A549 (cell line): ENCODE results near the gene SLC38A7. TPM values are rescaled to one million over a fixed set of nuclear protein-coding genes. Genes with fewer than 3 reads are reported as not detected.

Experiments
- ATAC-seq, 2 experiments: fragments of 200-7000 bp in 1 of 2; fragments of >200 bp in 1 of 2; cut with Nextera tagmentation in 1 of 2; cut with Tn5 transposase in 1 of 2; 3 replicates each; pipeline versions ENCODE4 v1.8.0 to v1.9.1; 2018 to 2020; ENCODE audit warnings: mild to moderate bottlenecking in 1 of 2, moderate library complexity in 1 of 2
- CTCF ChIA-PET: fragments of 300-600 bp; sonication (Branson Sonifier 250); formaldehyde crosslinking; extraction: SDS; loops from one replicate; lab custom pipeline; 2021; ENCODE audit warnings: antibody characterized with exemption, inconsistent platforms; lab: Yijun Ruan, JAX
- POLR2A ChIA-PET: fragments of 350-600 bp; formaldehyde crosslinking; extraction: SDS; loops from one replicate; lab custom pipeline; 2021; ENCODE audit warnings: antibody characterized with exemption, inconsistent platforms; lab: Yijun Ruan, JAX
- DNase-seq, 2 experiments: peaks; one replicate each; pipeline versions ENCODE4 v3.0.0 to v3.0.0-alpha.2; 2011 to 2016; ENCODE audit warnings: low read depth in 1 of 2, low spot score in 1 of 2
- FAIRE-seq: peaks from 2 replicates; lab custom pipeline; 2011; peaks lifted over from hg19 to GRCh38; lab: Jason Lieb, UNC
- H3K27ac ChIP-seq, 2 experiments: fragments of >200 bp; sonication (Bioruptor Twin); formaldehyde crosslinking; 3 replicates each; pipeline ENCODE4 v1.5.1; 2016 to 2017
- H3K4me1 ChIP-seq: fragments of >200 bp; sonication (Bioruptor Twin); formaldehyde crosslinking; 3 replicates; pipeline ENCODE4 v1.6.1; 2016
- H3K4me2 ChIP-seq: fragments of >200 bp; sonication (Bioruptor Twin); formaldehyde crosslinking; 3 replicates; pipeline ENCODE4 v1.6.1; 2016
- H3K4me3 ChIP-seq: fragments of >200 bp; sonication (Bioruptor Twin); formaldehyde crosslinking; 3 replicates; pipeline ENCODE4 v1.5.1; 2016
- H3K9me3 ChIP-seq: fragments of >200 bp; sonication (Bioruptor Twin); formaldehyde crosslinking; 3 replicates; pipeline ENCODE4 v1.6.1; 2016
- CEBPB ChIP-seq, 2 experiments: fragments of >200 bp in 1 of 2; sonication (Bioruptor Twin) in 1 of 2; formaldehyde crosslinking in 1 of 2; IDR thresholded peaks; 2 replicates each; pipeline ENCODE4 v1.6.1; 2012 to 2016
- CHD2 ChIP-seq: fragments of 150-350 bp; IDR thresholded peaks from 2 replicates; pipeline ENCODE4 v1.6.1; 2014; ENCODE audit warnings: low read length; ENCODE audit not compliant: partially characterized antibody
- E2F6 ChIP-seq: IDR thresholded peaks from 2 replicates; pipeline ENCODE4 v1.6.1; 2012; ENCODE audit warnings: low read depth, borderline replicate concordance
- EHMT2 ChIP-seq: fragments of 200-600 bp; sonication (generic); IDR thresholded peaks from 2 replicates; pipeline ENCODE4 v1.6.1; 2016; ENCODE audit warnings: antibody characterized with exemption, low read depth, mild to moderate bottlenecking, moderate library complexity
- ELK1 ChIP-seq: fragments of 150-350 bp; IDR thresholded peaks from 2 replicates; pipeline ENCODE4 v1.6.1; 2014; ENCODE audit warnings: low read depth, mild to moderate bottlenecking, low read length
- EP300 ChIP-seq, 2 experiments: fragments of >200 bp; sonication (Bioruptor Twin); formaldehyde crosslinking; IDR thresholded peaks; 2 replicates in 1 of 2; 3 replicates in 1 of 2; pipeline ENCODE4 v1.6.1; 2016 to 2017
- FOSL2 ChIP-seq, 2 experiments: fragments of 450-650 bp in 1 of 2; fragments of >200 bp in 1 of 2; sonication (Bioruptor Twin) in 1 of 2; formaldehyde crosslinking; IDR thresholded peaks; 2 replicates each; pipeline versions ENCODE4 v1.5.0 to v1.6.1; 2016 to 2020; ENCODE audit warnings: mild to moderate bottlenecking in 1 of 2, moderate library complexity in 1 of 2
- HES2 ChIP-seq: fragments of >200 bp; sonication (Bioruptor Twin); formaldehyde crosslinking; IDR thresholded peaks from 2 replicates; pipeline ENCODE4 v1.6.1; 2016
- HEYL ChIP-seq: fragments of 250-450 bp; sonication (Bioruptor Pico); IDR thresholded peaks from 2 replicates; pipeline ENCODE4 v1.8.0; 2021; ENCODE audit warnings: mild to moderate bottlenecking, moderate library complexity
- JUN ChIP-seq, 2 experiments: fragments of >200 bp; sonication (Bioruptor Twin); formaldehyde crosslinking; IDR thresholded peaks; 2 replicates in 1 of 2; 3 replicates in 1 of 2; pipeline ENCODE4 v1.6.1; 2016 to 2017
- JUNB ChIP-seq: fragments of >200 bp; sonication (Bioruptor Twin); formaldehyde crosslinking; IDR thresholded peaks from 2 replicates; pipeline ENCODE4 v1.6.1; 2016
- MAFK ChIP-seq: fragments of 450-650 bp; IDR thresholded peaks from 2 replicates; pipeline ENCODE4 v1.6.1; 2014; ENCODE audit not compliant: partially characterized antibody
- MAZ ChIP-seq: fragments of 150-350 bp; IDR thresholded peaks from 2 replicates; pipeline ENCODE4 v1.6.1; 2014; ENCODE audit warnings: antibody characterized with exemption, low read depth, low read length, borderline replicate concordance
- NFE2L2 ChIP-seq: fragments of 150-350 bp; conservative IDR thresholded peaks from 2 replicates; pipeline ENCODE4 v1.6.1; 2014; ENCODE audit warnings: low read length
- NPAS2 ChIP-seq: fragments of 250-450 bp; sonication (Bioruptor Pico); IDR thresholded peaks from 2 replicates; pipeline ENCODE4 v1.8.0; 2022; ENCODE audit warnings: mild to moderate bottlenecking, moderate library complexity, borderline replicate concordance
- NR3C1 ChIP-seq: fragments of >200 bp; sonication (Bioruptor Twin); formaldehyde crosslinking; IDR thresholded peaks from 3 replicates; pipeline ENCODE4 v1.6.1; 2017
- PHF8 ChIP-seq: fragments of 200-600 bp; sonication (generic); IDR thresholded peaks from 2 replicates; pipeline ENCODE4 v1.6.1; 2016; ENCODE audit warnings: low read depth, mild to moderate bottlenecking, antibody characterized with exemption, moderate library complexity, borderline replicate concordance
- POLR2A ChIP-seq: IDR thresholded peaks from 2 replicates; pipeline ENCODE4 v1.6.1; 2012; ENCODE audit warnings: mild to moderate bottlenecking, low read length
- RARB ChIP-seq: fragments of 250-450 bp; sonication (Bioruptor Pico); IDR thresholded peaks from 2 replicates; pipeline ENCODE4 v1.8.0; 2021; ENCODE audit warnings: mild to moderate bottlenecking, moderate library complexity
- RCOR1 ChIP-seq: fragments of 150-350 bp; IDR thresholded peaks from 2 replicates; pipeline ENCODE4 v1.6.1; 2014; ENCODE audit warnings: antibody characterized with exemption, low read length, low read depth
- RFX5 ChIP-seq: fragments of 450-650 bp; IDR thresholded peaks from 2 replicates; pipeline ENCODE4 v1.7.1; 2014; ENCODE audit warnings: antibody characterized with exemption, mild to moderate bottlenecking, moderate library complexity
- RNF2 ChIP-seq: fragments of 200-600 bp; sonication (generic); IDR thresholded peaks from 2 replicates; pipeline ENCODE4 v1.6.1; 2016; ENCODE audit warnings: low read depth, mild to moderate bottlenecking, antibody characterized with exemption, moderate library complexity, borderline replicate concordance
- SMC3 ChIP-seq: fragments of >200 bp; sonication (Bioruptor Twin); formaldehyde crosslinking; IDR thresholded peaks from 3 replicates; pipeline ENCODE4 v1.6.1; 2018; ENCODE audit warnings: inconsistent platforms
- SREBF2 ChIP-seq: fragments of 450-650 bp; IDR thresholded peaks from 2 replicates; pipeline ENCODE4 v1.6.1; 2014; ENCODE audit warnings: mild to moderate bottlenecking, moderate library complexity
- TFCP2L1 ChIP-seq: fragments of 250-450 bp; sonication (Bioruptor Pico); IDR thresholded peaks from 2 replicates; pipeline ENCODE4 v1.5.0; 2021; ENCODE audit warnings: mild to moderate bottlenecking
- TP53 ChIP-seq: fragments of 250-450 bp; sonication (Bioruptor Pico); IDR thresholded peaks from 2 replicates; pipeline ENCODE4 v1.5.0; 2021; ENCODE audit warnings: mild to moderate bottlenecking, moderate library complexity
- ZFP36 ChIP-seq: fragments of 450-650 bp; IDR thresholded peaks from 2 replicates; pipeline ENCODE4 v1.6.1; 2014; ENCODE audit warnings: borderline replicate concordance; ENCODE audit not compliant: partially characterized antibody
- ZSCAN20 ChIP-seq: fragments of 250-450 bp; sonication (Bioruptor Pico); IDR thresholded peaks from 2 replicates; pipeline ENCODE4 v1.8.0; 2022; ENCODE audit warnings: mild to moderate bottlenecking, moderate library complexity
- WGBS: methylation state at CpG from one replicate; pipeline ENCODE4 v1.1.6; 2017; ENCODE audit errors: missing lambda C conversion rate; 5-methylcytosine and 5-hydroxymethylcytosine counted together
- polyA plus RNA-seq, 4 experiments: library from polyadenylated mRNA; depleted of rRNA in 3 of 4; stranded (reverse); fragments of >200 nt; fragmentation: RNase III in 1 of 4; extraction: RNeasy Plus Mini Kit Qiagen cat#74134 plus additional on column Dnase treatment in 1 of 4; gene quantifications; 2 replicates in 3 of 4; 3 replicates in 1 of 4; pipeline ENCODE4 v1.2.3, GENCODE V29; 2011 to 2017

The SLC38A7 gene
- polyA plus RNA-seq, 2 of the 4 experiments (the other 2 are of a cell fraction), result 8.4 to 19.9 TPM

- H3K4me2 ChIP-seq, result no peak overlapping the region
- ChIA-PET CTCF (interaction anchor here (1.3 to 7.5 kb wide), 3 partner anchors 9 to 28 kb away, joined by 3 to 30 read pairs (median 3); no protein-coding TSS in a partner anchor), POLR2A (no interaction called here)
- no peak for ATAC-seq
- no peak for TF ChIP-seq MAFK
- no peak for TF ChIP-seq SMC3
- TF ChIP-seq SREBF2, result no peak
- TF ChIP-seq PHF8, result no peak
- TF ChIP-seq RFX5, result no peak
- no peak for TF ChIP-seq TFCP2L1 (CRISPR knock-in tag)
- no peak for TF ChIP-seq ELK1
- no peak for TF ChIP-seq FOSL2 (IDR thresholded peaks at IDR 0.05)
- no peak for TF ChIP-seq FOSL2 (CRISPR knock-in tag; IDR thresholded peaks at IDR 0.05)
- TF ChIP-seq, all 56 proteins: peak for 0
- Histone ChIP-seq H3K4me1 (peaks cover 9% of the 10 kb centered on the region; the same call in 2 of the 3 replicates), H3K27ac (no peak overlapping the region), H3K4me3 (no peak overlapping the region), H3K9me3 (no peaks in the 10 kb centered on the region)
- DNase-seq (no peak), FAIRE-seq (no peak)
- 86% methylated on average over 9 of the region's 9 CpGs for WGBS
Measured at GRCh38 chr16:58727796-58728568, 43.4 kb upstream of the SLC38A7 start.

GRCh38 chr16:58727028-58727781 lies 42.6 kb upstream of the SLC38A7 start:
- no peak for ATAC-seq
- TF ChIP-seq ZSCAN20 (CRISPR knock-in tag) (no peak), RNF2 (no peak), E2F6 (no peak)
- TF ChIP-seq, all 56 proteins: peak for 0
- Histone ChIP-seq H3K4me3 (no peak overlapping the region), H3K4me1 (peaks cover 2% of the 10 kb centered on the region; the same call in 2 of the 3 replicates), H3K27ac (no peak overlapping the region), H3K4me2 (no peak overlapping the region), H3K9me3 (no peaks in the 10 kb centered on the region)
- ChIA-PET POLR2A (interaction anchor here (0.5 kb wide), 1 partner anchor 17 kb away, joined by 4 read pairs; no protein-coding TSS in a partner anchor), CTCF (interaction anchor here (0.7 to 7.5 kb wide), 2 partner anchors 21 to 29 kb away, joined by 3 to 30 read pairs; no protein-coding TSS in a partner anchor)
- DNase-seq, result no peak
- FAIRE-seq, result no peak
- 91% methylated on average over 9 of the region's 9 CpGs for WGBS

GRCh38 chr16:58723109-58723508 lies 38.5 kb upstream of the SLC38A7 start:
- Histone ChIP-seq H3K4me2 (no peak overlapping the region), H3K9me3 (no peaks in the 10 kb centered on the region), H3K27ac (no peak overlapping the region), H3K4me3 (no peak overlapping the region), H3K4me1 (no peaks in the 10 kb centered on the region)
- 95% methylated on average over 3 of the region's 3 CpGs for WGBS
- POLR2A ChIA-PET, result no interaction called here
- FAIRE-seq, result no peak
- no peak for DNase-seq
- ATAC-seq, result no peak
- TF ChIP-seq RARB (CRISPR knock-in tag) (no peak), MAFK (peak; percentile 47)
- CTCF ChIA-PET, result interaction anchor here (1.6 to 7.5 kb wide), 3 partner anchors 11 to 33 kb away, joined by 4 to 30 read pairs (median 16); partner anchors contain the start of gene GOT2

- FAIRE-seq, result no peak
- H3K4me2 ChIP-seq, result no peak overlapping the region
- H3K4me1 ChIP-seq, result no peaks in the 10 kb centered on the region
- POLR2A ChIA-PET, result no interaction called here
- H3K27ac ChIP-seq, result no peak overlapping the region
- H3K9me3 ChIP-seq, result no peaks in the 10 kb centered on the region
- no peak for TF ChIP-seq CHD2
- no peak for TF ChIP-seq POLR2A
- TF ChIP-seq ZSCAN20 (CRISPR knock-in tag), result no peak
- TF ChIP-seq CEBPB (IDR thresholded peaks at IDR 0.05), result no peak
- no peak for TF ChIP-seq EHMT2
- TF ChIP-seq JUN (IDR thresholded peaks at IDR 0.05), result no peak
- TF ChIP-seq RARB (CRISPR knock-in tag), result no peak
- no peak for TF ChIP-seq NFE2L2
- TF ChIP-seq MAZ, result no peak
- no peak for TF ChIP-seq ZFP36
- TF ChIP-seq HEYL (CRISPR knock-in tag), result no peak
- no peak for TF ChIP-seq NR3C1
- no peak for TF ChIP-seq EP300 (IDR thresholded peaks at IDR 0.05)
- no peak for TF ChIP-seq HES2
- TF ChIP-seq RCOR1, result no peak
- TF ChIP-seq NPAS2 (CRISPR knock-in tag), result no peak
- TF ChIP-seq JUNB, result no peak
- TF ChIP-seq TP53 (CRISPR knock-in tag), result no peak
- TF ChIP-seq, all 56 proteins: peak for 0
- no peak overlapping the region for H3K4me3 ChIP-seq
- ATAC-seq, result no peak
- CTCF ChIA-PET, result interaction anchor here (1.2 to 1.5 kb wide), 2 partner anchors 16 to 38 kb away, joined by 3 read pairs; partner anchors contain the start of gene GOT2
- WGBS, result 93% methylated on average over 13 of the region's 13 CpGs
- DNase-seq, result no peak
Measured at GRCh38 chr16:58717994-58718393, 33.4 kb upstream of the SLC38A7 start.
